ENCODE results near the gene TNIK. TPM values are rescaled to one million over a fixed set of nuclear protein-coding genes. Genes with fewer than 3 reads are reported as not detected.

TNIK gene
- polyA plus RNA-seq, 1 donor from 2014 or later, result 19.3 TPM

DNA sequence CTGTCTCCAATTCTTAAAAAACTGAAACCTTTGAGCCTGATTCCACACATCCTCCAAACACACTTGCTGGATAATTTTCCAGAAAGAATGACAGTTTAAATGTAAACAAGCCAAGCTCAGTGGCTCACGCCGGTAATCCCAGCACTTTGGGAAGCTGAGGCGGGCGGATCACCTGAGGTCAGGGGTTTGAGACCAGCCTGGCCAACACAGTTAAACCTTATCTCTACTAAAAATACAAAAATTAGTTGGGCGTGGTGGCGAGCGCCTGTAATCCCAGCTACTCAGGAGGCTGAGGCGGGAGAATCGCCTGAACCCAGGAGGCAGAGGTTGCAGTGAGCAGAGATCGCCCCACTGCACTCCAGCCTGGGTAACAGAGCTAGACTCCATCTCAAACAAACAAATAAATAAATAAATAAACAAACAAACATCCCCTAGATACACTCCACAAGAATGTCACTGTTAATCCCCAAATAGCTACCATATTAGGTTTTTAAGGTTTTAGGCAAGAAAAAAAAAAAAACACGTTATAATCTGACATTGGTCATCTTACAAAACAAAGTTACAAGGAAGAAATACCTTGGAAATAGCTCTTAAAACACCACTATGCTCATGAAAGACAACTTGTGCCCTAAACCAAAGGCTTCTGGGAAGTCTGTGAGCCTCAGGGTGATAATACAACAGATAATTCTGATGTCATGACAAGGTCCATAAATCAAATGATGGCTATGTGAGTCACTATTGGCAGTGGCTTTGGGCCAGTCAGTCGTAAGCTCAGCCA is 13.2 kb downstream of the TNIK start:
- Histone ChIP-seq H3K9me3 (ENCODE audit: low read length) (no peaks in the 10 kb centered on the region), H2AFZ (ENCODE audit: low read depth, low read length) (no peak overlapping the region), H4K20me1 (ENCODE audit: insufficient read depth) (no peaks in the 10 kb centered on the region), H3K79me2 (replicated peaks; ENCODE audit: insufficient read depth, low read length) (peaks cover 2% of the 10 kb centered on the region), H3K36me3 (ENCODE audit: insufficient read depth, low read length) (no peaks in the 10 kb centered on the region), H3K27ac (ENCODE audit: low read length) (no peak overlapping the region), H3K4me3 (ENCODE audit: low read length) (no peak overlapping the region), H3K9ac (ENCODE audit: low read length) (no peak overlapping the region), H3K4me2 (ENCODE audit: low read length) (no peak overlapping the region), H3K9me2 (ENCODE audit: insufficient read depth, low read length) (no peaks in the 10 kb centered on the region), H3F3A (ENCODE audit: insufficient read depth, low read length, poor library complexity, severe bottlenecking) (no peaks in the 10 kb centered on the region), H3K27me3 (ENCODE audit: insufficient read depth, low read depth, low read length) (no peaks in the 10 kb centered on the region)
- no peak for TF ChIP-seq RAD21 (conservative IDR thresholded peaks at IDR 0.05)
- TF ChIP-seq, protein P1, sequence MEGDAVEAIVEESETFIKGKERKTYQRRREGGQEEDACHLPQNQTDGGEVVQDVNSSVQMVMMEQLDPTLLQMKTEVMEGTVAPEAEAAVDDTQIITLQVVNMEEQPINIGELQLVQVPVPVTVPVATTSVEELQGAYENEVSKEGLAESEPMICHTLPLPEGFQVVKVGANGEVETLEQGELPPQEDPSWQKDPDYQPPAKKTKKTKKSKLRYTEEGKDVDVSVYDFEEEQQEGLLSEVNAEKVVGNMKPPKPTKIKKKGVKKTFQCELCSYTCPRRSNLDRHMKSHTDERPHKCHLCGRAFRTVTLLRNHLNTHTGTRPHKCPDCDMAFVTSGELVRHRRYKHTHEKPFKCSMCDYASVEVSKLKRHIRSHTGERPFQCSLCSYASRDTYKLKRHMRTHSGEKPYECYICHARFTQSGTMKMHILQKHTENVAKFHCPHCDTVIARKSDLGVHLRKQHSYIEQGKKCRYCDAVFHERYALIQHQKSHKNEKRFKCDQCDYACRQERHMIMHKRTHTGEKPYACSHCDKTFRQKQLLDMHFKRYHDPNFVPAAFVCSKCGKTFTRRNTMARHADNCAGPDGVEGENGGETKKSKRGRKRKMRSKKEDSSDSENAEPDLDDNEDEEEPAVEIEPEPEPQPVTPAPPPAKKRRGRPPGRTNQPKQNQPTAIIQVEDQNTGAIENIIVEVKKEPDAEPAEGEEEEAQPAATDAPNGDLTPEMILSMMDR (IDR thresholded peaks at IDR 0.05; ENCODE audit: poor library complexity, severe bottlenecking), result no peak
- no peak for TF ChIP-seq EZH2 (IDR thresholded peaks at IDR 0.05; ENCODE audit: borderline replicate concordance, insufficient read depth, low read length, poor library complexity, severe bottlenecking)
- no peak for TF ChIP-seq EP300 (conservative IDR thresholded peaks at IDR 0.05; ENCODE audit: poor library complexity, severe bottlenecking)
- no peak for TF ChIP-seq POLR2AphosphoS5 (IDR thresholded peaks at IDR 0.05)
- TF ChIP-seq, protein P2, sequence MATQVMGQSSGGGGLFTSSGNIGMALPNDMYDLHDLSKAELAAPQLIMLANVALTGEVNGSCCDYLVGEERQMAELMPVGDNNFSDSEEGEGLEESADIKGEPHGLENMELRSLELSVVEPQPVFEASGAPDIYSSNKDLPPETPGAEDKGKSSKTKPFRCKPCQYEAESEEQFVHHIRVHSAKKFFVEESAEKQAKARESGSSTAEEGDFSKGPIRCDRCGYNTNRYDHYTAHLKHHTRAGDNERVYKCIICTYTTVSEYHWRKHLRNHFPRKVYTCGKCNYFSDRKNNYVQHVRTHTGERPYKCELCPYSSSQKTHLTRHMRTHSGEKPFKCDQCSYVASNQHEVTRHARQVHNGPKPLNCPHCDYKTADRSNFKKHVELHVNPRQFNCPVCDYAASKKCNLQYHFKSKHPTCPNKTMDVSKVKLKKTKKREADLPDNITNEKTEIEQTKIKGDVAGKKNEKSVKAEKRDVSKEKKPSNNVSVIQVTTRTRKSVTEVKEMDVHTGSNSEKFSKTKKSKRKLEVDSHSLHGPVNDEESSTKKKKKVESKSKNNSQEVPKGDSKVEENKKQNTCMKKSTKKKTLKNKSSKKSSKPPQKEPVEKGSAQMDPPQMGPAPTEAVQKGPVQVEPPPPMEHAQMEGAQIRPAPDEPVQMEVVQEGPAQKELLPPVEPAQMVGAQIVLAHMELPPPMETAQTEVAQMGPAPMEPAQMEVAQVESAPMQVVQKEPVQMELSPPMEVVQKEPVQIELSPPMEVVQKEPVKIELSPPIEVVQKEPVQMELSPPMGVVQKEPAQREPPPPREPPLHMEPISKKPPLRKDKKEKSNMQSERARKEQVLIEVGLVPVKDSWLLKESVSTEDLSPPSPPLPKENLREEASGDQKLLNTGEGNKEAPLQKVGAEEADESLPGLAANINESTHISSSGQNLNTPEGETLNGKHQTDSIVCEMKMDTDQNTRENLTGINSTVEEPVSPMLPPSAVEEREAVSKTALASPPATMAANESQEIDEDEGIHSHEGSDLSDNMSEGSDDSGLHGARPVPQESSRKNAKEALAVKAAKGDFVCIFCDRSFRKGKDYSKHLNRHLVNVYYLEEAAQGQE (IDR thresholded peaks at IDR 0.05; ENCODE audit: borderline replicate concordance), result no peak
- no peak for TF ChIP-seq SMC3 (conservative IDR thresholded peaks at IDR 0.05; ENCODE audit: poor library complexity)
- no peak for TF ChIP-seq MXI1 (conservative IDR thresholded peaks at IDR 0.05; ENCODE audit: poor library complexity, severe bottlenecking)
- TF ChIP-seq TAF1 (IDR thresholded peaks at IDR 0.05; ENCODE audit: low read depth), result no peak

DNA sequence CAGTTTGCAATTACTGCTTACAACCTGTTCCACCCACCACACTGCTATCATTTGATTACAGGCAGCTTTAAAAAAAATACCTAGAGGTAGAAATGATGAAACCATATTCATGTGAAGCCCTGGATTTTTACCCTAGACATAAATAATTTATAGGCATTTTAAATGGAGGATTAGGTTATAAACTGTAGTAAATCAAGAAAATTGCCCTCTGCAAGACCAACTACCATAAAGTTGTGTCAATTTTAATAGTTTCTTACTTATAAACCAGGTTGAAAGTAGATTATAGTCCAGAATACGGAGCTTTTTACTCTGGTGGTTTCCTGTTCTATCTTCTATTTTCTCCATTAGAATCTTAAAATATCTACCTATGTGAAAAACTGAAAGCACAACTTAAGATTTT is 13.9 kb downstream of the TNIK start:
- Histone ChIP-seq H3K9me2 (ENCODE audit: insufficient read depth, low read length) (no peaks in the 10 kb centered on the region), H3K4me2 (ENCODE audit: low read length) (no peak overlapping the region), H2AFZ (ENCODE audit: low read depth, low read length) (no peak overlapping the region), H3K4me3 (ENCODE audit: low read length) (no peak overlapping the region), H3F3A (ENCODE audit: insufficient read depth, low read length, poor library complexity, severe bottlenecking) (no peaks in the 10 kb centered on the region), H4K20me1 (ENCODE audit: insufficient read depth) (no peaks in the 10 kb centered on the region), H3K36me3 (ENCODE audit: insufficient read depth, low read length) (no peaks in the 10 kb centered on the region), H3K27ac (ENCODE audit: low read length) (no peak overlapping the region), H3K79me2 (replicated peaks; ENCODE audit: insufficient read depth, low read length) (no peaks in the 10 kb centered on the region), H3K9ac (ENCODE audit: low read length) (no peak overlapping the region), H3K27me3 (ENCODE audit: insufficient read depth, low read depth, low read length) (no peaks in the 10 kb centered on the region), H3K9me3 (ENCODE audit: low read length) (no peaks in the 10 kb centered on the region)
- no peak for TF ChIP-seq MXI1 (conservative IDR thresholded peaks at IDR 0.05; ENCODE audit: poor library complexity, severe bottlenecking)
